Neutrophil (primary cell): ENCODE results near the gene HINT1.

Experiments
- H3K27ac ChIP-seq: fragments of 200-600 bp; sonication (generic); 2 replicates; pipeline ENCODE4 v1.5.1; 2016; ENCODE audit warnings: mild to moderate bottlenecking, moderate library complexity
- H3K27me3 ChIP-seq: fragments of 200-600 bp; sonication (generic); 2 replicates; pipeline ENCODE4 v1.6.0; 2016; ENCODE audit warnings: mild to moderate bottlenecking
- H3K36me3 ChIP-seq: fragments of 200-600 bp; sonication (generic); 2 replicates; pipeline ENCODE4 v1.5.1; 2017
- H3K4me1 ChIP-seq, 2 experiments: fragments of 200-600 bp in 1 of 2; sonication (generic) in 1 of 2; 1 replicate in 1 of 2; 2 replicates in 1 of 2; pipeline versions ENCODE4 v1.5.1 to v1.6.1; 2013 to 2016; ENCODE audit warnings: low read depth in 1 of 2, low read length in 1 of 2, mild to moderate bottlenecking in 1 of 2, moderate library complexity in 1 of 2; ENCODE audit not compliant: control insufficient read depth in 1 of 2, insufficient read depth in 1 of 2
- H3K4me3 ChIP-seq, 2 experiments: fragments of 200-600 bp in 1 of 2; sonication (generic) in 1 of 2; 1 replicate in 1 of 2; 2 replicates in 1 of 2; pipeline ENCODE4 v1.5.1; 2013 to 2016; ENCODE audit warnings: low read depth in 1 of 2, low read length in 1 of 2, mild to moderate bottlenecking in 1 of 2, moderate library complexity in 1 of 2
- H3K9me3 ChIP-seq: fragments of 200-600 bp; sonication (generic); 2 replicates; pipeline ENCODE4 v1.5.1; 2016
- TF ChIP-seq, protein P1 (sequence below): fragments of 200-600 bp; sonication (generic); IDR thresholded peaks from 2 replicates; pipeline ENCODE4 v1.5.1; 2016; ENCODE audit warnings: antibody characterized with exemption

HINT1 gene

DNA sequence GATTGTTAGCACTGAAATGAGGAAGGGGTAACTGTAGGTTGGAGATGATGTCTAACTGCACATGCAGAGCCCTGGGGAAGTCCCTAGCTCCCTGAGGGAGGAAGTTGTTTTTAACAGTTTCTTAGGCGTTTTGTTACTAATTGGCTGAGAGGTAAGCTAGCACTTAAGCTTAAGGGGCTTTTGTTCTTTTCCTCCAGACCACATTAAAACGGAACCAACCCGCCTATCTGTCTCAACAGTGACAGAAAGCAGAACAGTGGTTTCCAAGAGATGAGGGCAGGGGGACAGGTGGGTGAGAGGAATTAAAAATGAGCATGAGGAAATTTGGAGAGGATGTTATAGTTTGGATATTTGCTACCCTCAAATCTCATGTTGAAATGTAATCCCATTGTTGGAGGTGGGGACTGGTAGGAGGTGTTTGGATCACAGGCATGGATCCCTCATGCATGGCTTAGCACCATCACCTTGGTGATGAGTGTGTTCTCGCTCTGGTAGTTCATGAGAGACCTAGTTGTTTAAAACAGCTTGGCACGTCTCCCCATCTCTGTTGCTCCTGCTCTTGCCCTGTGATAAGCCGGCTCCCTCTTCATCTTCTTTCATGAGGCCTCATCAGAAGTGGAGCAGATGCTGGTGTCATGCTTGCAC lies 44.6 kb upstream of the HINT1 start:
- Histone ChIP-seq H3K27me3 (no peaks in the 10 kb centered on the region), H3K27ac (peak overlapping the region; percentile 82), H3K9me3 (no peaks in the 10 kb centered on the region), H3K4me3 (no peak overlapping the region), H3K4me1 (peaks cover 24 to 25% of the 10 kb centered on the region in 2 experiments), H3K36me3 (no peaks in the 10 kb centered on the region)
- TF ChIP-seq, protein P1, sequence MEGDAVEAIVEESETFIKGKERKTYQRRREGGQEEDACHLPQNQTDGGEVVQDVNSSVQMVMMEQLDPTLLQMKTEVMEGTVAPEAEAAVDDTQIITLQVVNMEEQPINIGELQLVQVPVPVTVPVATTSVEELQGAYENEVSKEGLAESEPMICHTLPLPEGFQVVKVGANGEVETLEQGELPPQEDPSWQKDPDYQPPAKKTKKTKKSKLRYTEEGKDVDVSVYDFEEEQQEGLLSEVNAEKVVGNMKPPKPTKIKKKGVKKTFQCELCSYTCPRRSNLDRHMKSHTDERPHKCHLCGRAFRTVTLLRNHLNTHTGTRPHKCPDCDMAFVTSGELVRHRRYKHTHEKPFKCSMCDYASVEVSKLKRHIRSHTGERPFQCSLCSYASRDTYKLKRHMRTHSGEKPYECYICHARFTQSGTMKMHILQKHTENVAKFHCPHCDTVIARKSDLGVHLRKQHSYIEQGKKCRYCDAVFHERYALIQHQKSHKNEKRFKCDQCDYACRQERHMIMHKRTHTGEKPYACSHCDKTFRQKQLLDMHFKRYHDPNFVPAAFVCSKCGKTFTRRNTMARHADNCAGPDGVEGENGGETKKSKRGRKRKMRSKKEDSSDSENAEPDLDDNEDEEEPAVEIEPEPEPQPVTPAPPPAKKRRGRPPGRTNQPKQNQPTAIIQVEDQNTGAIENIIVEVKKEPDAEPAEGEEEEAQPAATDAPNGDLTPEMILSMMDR, result no peak

DNA sequence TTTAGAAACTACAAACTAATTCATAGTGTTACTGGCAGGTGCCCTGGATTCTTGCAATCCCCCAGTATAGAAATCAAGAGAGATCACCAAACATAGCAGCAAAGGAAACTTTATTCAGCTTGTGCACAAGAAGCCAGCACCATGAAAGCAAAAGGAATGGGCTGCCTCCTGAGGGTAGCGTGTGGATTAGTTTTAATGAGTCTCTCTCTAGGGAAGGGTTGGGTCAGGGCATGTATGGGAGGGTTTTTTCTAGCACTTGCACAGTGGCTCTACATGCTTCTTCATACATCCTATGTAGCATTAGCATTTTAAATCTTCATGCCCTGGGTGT lies 44.1 kb upstream of the HINT1 start:
- H3K4me1 ChIP-seq, result peaks cover 24 to 25% of the 10 kb centered on the region in 2 experiments

DNA sequence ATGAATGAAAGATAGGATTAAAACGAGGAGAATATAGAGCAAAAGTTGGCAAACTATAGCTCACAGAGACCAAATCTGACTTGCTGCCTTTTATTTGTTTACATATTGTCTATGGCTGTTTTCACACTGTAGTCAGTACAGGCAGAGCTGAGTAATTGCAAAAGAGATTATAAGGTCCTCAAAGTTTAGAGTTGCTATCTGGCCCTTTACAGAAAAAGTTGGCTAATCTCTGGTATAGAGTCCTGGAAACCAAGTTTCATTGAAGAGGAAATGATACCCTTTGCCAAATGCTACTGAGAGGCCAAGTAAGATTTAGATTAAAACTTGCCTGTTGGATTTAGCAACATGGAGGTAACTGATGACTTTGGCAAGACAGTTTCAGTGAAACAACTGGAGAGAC lies 41.7 kb upstream of the HINT1 start:
- Histone ChIP-seq H3K4me1 (peaks cover 24 to 25% of the 10 kb centered on the region in 2 experiments), H3K4me3 (no peak overlapping the region), H3K27ac (no peak overlapping the region), H3K27me3 (no peaks in the 10 kb centered on the region), H3K36me3 (no peaks in the 10 kb centered on the region), H3K9me3 (no peaks in the 10 kb centered on the region)
- TF ChIP-seq, protein P1, result no peak

More for the DNA sequence above, 44.1 kb upstream of the HINT1 start:
- Histone ChIP-seq H3K4me3 (no peak overlapping the region), H3K36me3 (no peaks in the 10 kb centered on the region), H3K9me3 (no peaks in the 10 kb centered on the region), H3K27ac (peak overlapping the region; percentile 82), H3K27me3 (no peaks in the 10 kb centered on the region)
- TF ChIP-seq, protein P1, result no peak

DNA sequence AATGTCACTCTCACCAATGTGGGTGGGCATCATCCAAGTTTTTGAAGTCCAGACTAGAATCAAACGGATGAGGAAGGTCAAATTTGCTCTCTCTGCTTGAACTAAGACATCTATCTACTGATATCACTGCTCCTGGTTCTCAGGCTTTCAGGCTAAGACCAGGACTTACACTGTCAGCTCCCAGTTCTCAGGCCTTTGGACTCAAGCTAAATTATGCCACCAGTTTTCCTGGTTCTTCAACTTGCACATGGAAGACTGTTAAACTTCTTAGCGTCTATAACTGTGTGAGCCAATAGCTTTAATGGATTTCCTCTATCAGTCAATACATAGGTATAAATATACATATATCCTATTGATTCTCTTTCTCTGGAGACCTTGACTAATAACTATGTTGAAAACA lies 41.0 kb upstream of the HINT1 start:
- TF ChIP-seq, protein P1, result no peak
- H3K27me3 ChIP-seq, result no peaks in the 10 kb centered on the region
- H3K4me1 ChIP-seq, result peaks cover 24 to 25% of the 10 kb centered on the region in 2 experiments
- H3K36me3 ChIP-seq, result no peaks in the 10 kb centered on the region
- H3K4me3 ChIP-seq, result no peak overlapping the region
- no peaks in the 10 kb centered on the region for H3K9me3 ChIP-seq
- no peak overlapping the region for H3K27ac ChIP-seq

DNA sequence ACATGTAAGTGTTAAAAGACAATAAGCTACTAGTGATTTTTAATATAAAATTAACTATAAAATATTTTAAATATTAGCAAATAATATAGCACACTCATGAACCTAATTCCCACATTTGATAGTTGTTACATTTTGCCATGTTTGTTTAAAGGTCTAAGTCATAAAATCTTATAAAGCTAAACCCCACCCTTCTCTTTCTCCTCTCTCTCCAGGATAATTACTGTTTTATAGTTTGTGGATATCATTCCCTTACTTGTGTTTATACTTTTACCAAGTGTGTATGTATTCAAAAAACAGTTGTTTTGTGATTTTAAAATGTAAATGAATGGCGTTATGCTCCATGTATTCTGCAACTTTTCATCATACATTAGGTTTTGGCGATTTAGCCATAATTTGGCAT lies 39.9 kb upstream of the HINT1 start:
- no peaks in the 10 kb centered on the region for H3K27me3 ChIP-seq
- peaks cover 21 to 22% of the 10 kb centered on the region in 2 experiments for H3K4me1 ChIP-seq
- no peak overlapping the region for H3K27ac ChIP-seq
- no peaks in the 10 kb centered on the region for H3K36me3 ChIP-seq
- H3K4me3 ChIP-seq, result no peak overlapping the region
- H3K9me3 ChIP-seq, result no peaks in the 10 kb centered on the region
- TF ChIP-seq, protein P1, result no peak
